H9 (cell line): ENCODE data around the gene SPATA2. TPM values are rescaled to one million over a fixed set of nuclear protein-coding genes. Genes with fewer than 3 reads are reported as not detected.

Source experiments
- DNase-seq: peaks from one replicate; pipeline ENCODE4 v3.0.0-alpha.2; 2017
- H2AFZ ChIP-seq: one replicate; pipeline ENCODE4 v1.6.1; 2013; ENCODE audit warnings: mild to moderate bottlenecking, low read length, control low read depth, moderate library complexity
- H2AK5ac ChIP-seq: 2 replicates; pipeline ENCODE4 v1.6.1; 2013; ENCODE audit warnings: low read length, control low read depth, mixed read lengths; ENCODE audit not compliant: insufficient read length
- H2BK120ac ChIP-seq: one replicate; pipeline ENCODE4 v1.6.1; 2013; ENCODE audit warnings: low read depth, mild to moderate bottlenecking, low read length, control low read depth, inconsistent platforms; ENCODE audit not compliant: poor library complexity, severe bottlenecking
- H2BK12ac ChIP-seq: 2 replicates; pipeline ENCODE4 v1.6.1; 2013; ENCODE audit warnings: low read length, control low read depth, mixed read lengths, low read depth; ENCODE audit not compliant: insufficient read length
- H2BK15ac ChIP-seq: 2 replicates; pipeline ENCODE4 v1.6.1; 2013; ENCODE audit warnings: low read depth, low read length, control low read depth
- H2BK20ac ChIP-seq: one replicate; pipeline ENCODE4 v1.6.1; 2013; ENCODE audit warnings: low read depth, mild to moderate bottlenecking, low read length, control low read depth, inconsistent platforms; ENCODE audit not compliant: poor library complexity, severe bottlenecking
- H2BK5ac ChIP-seq: 2 replicates; pipeline ENCODE4 v1.6.1; 2013; ENCODE audit warnings: low read length, control low read depth, mixed read lengths; ENCODE audit not compliant: insufficient read length
- H3K14ac ChIP-seq: 2 replicates; pipeline ENCODE4 v1.6.1; 2013; ENCODE audit warnings: low read length, control low read depth; ENCODE audit not compliant: insufficient read depth
- H3K18ac ChIP-seq: 2 replicates; pipeline ENCODE4 v1.6.1; 2013; ENCODE audit warnings: low read depth, mild to moderate bottlenecking, mixed read lengths, low read length, control low read depth; ENCODE audit not compliant: insufficient read length
- H3K23ac ChIP-seq: 2 replicates; pipeline ENCODE4 v1.6.1; 2013; ENCODE audit warnings: low read length, control low read depth, mixed read lengths, low read depth; ENCODE audit not compliant: insufficient read length
- H3K23me2 ChIP-seq: 2 replicates; pipeline ENCODE4 v1.6.1; 2013; ENCODE audit warnings: low read depth, mild to moderate bottlenecking, mixed read lengths, low read length, control low read depth; ENCODE audit not compliant: insufficient read length, poor library complexity, severe bottlenecking
- H3K27ac ChIP-seq: 2 replicates; pipeline ENCODE4 v1.5.1; 2013; ENCODE audit warnings: low read length, control low read depth, mixed read lengths, low read depth; ENCODE audit not compliant: insufficient read length
- H3K27me3 ChIP-seq: 2 replicates; pipeline ENCODE4 v1.6.1; 2013; ENCODE audit warnings: low read length, control low read depth, inconsistent platforms; ENCODE audit not compliant: insufficient read depth
- H3K4ac ChIP-seq: 2 replicates; pipeline ENCODE4 v1.6.1; 2013; ENCODE audit warnings: low read depth, mild to moderate bottlenecking, control low read depth, inconsistent platforms, low read length, moderate library complexity
- H3K4me1 ChIP-seq: 2 replicates; pipeline ENCODE4 v1.6.1; 2013; ENCODE audit warnings: low read length, control low read depth, inconsistent platforms; ENCODE audit not compliant: insufficient read depth
- H3K4me2 ChIP-seq: 2 replicates; pipeline ENCODE4 v1.6.1; 2013; ENCODE audit warnings: low read length, control low read depth, mixed read lengths; ENCODE audit not compliant: insufficient read length, insufficient read depth
- H3K56ac ChIP-seq: 2 replicates; pipeline ENCODE4 v1.6.1; 2013; ENCODE audit warnings: low read depth, mild to moderate bottlenecking, mixed read lengths, low read length, control low read depth; ENCODE audit not compliant: insufficient read length
- H3K79me1 ChIP-seq: 2 replicates; pipeline ENCODE4 v1.6.1; 2013; ENCODE audit warnings: low read depth, mild to moderate bottlenecking, moderate library complexity, low read length, control low read depth, inconsistent platforms; ENCODE audit not compliant: insufficient read depth, poor library complexity, severe bottlenecking
- H3K79me2 ChIP-seq: 2 replicates; pipeline ENCODE4 v1.6.1; 2013; ENCODE audit warnings: low read length, control low read depth, inconsistent platforms; ENCODE audit not compliant: insufficient read depth
- H3K9ac ChIP-seq: 2 replicates; pipeline ENCODE4 v1.6.1; 2013; ENCODE audit warnings: low read length, control low read depth, mixed read lengths; ENCODE audit not compliant: insufficient read length; ENCODE audit errors: extremely low read depth
- H3K9me3 ChIP-seq: one replicate; pipeline ENCODE4 v1.6.1; 2013; ENCODE audit warnings: low read depth, low read length, inconsistent platforms; ENCODE audit not compliant: control insufficient read depth
- H3T11ph ChIP-seq: one replicate; pipeline ENCODE4 v1.6.1; 2013; ENCODE audit warnings: mild to moderate bottlenecking, low read length, control low read depth, inconsistent platforms
- H4K20me1 ChIP-seq: one replicate; pipeline ENCODE4 v1.6.1; 2013; ENCODE audit not compliant: control insufficient read depth, insufficient read length, insufficient read depth
- H4K5ac ChIP-seq: 2 replicates; pipeline ENCODE4 v1.6.1; 2013; ENCODE audit warnings: low read depth, mild to moderate bottlenecking, mixed read lengths, low read length, control low read depth; ENCODE audit not compliant: insufficient read length
- H4K8ac ChIP-seq: replicated peaks from 2 replicates; pipeline ENCODE4 v1.6.1; 2013; ENCODE audit warnings: low read length, control low read depth, mixed read lengths, low read depth; ENCODE audit not compliant: insufficient read length
- H4K91ac ChIP-seq: 2 replicates; pipeline ENCODE4 v1.6.1; 2013; ENCODE audit warnings: low read depth, mild to moderate bottlenecking, moderate library complexity, mixed read lengths, low read length, control low read depth; ENCODE audit not compliant: insufficient read length
- H3K27ac Mint-ChIP-seq, 3 experiments: 2 replicates in 2 of 3; 3 replicates in 1 of 3; pipeline ENCODE4 v1.8.0; 2020 to 2021; ENCODE audit warnings: mixed read lengths in 3 of 3, mild to moderate bottlenecking in 1 of 3, moderate library complexity in 1 of 3
- H3K27me3 Mint-ChIP-seq: 2 replicates; pipeline ENCODE4 v1.8.0; 2021; ENCODE audit warnings: low read depth, mild to moderate bottlenecking, moderate library complexity, mixed read lengths
- H3K36me3 Mint-ChIP-seq, 3 experiments: 2 replicates in 2 of 3; 3 replicates in 1 of 3; pipeline ENCODE4 v1.8.0; 2020 to 2021; ENCODE audit warnings: low read depth in 3 of 3, mixed read lengths in 3 of 3; ENCODE audit not compliant: insufficient read depth in 1 of 3
- H3K4me1 Mint-ChIP-seq, 2 experiments: 2 replicates each; pipeline ENCODE4 v1.8.0; 2020; ENCODE audit warnings: mixed read lengths in 2 of 2
- H3K4me3 Mint-ChIP-seq, 2 experiments: 2 replicates in 1 of 2; 3 replicates in 1 of 2; pipeline ENCODE4 v1.8.0; 2020 to 2021; ENCODE audit warnings: mild to moderate bottlenecking in 2 of 2, mixed read lengths in 2 of 2, moderate library complexity in 1 of 2
- H3K9me3 Mint-ChIP-seq, 2 experiments: 2 replicates in 1 of 2; 3 replicates in 1 of 2; pipeline ENCODE4 v1.8.0; 2020; ENCODE audit warnings: mild to moderate bottlenecking in 2 of 2, mixed read lengths in 2 of 2, moderate library complexity in 1 of 2
- CTCF ChIP-seq: fragments of 200-600 bp; sonication (generic); conservative IDR thresholded peaks from 3 replicates; pipeline ENCODE4 v1.8.0; 2021; ENCODE audit warnings: antibody characterized with exemption, mild to moderate bottlenecking
- WGBS: extraction: QIAGEN DNeasy Blood & Tissue Kit; methylation state at CpG from one replicate; pipeline ENCODE4 v1.1.7; 2013; ENCODE audit warnings: missing lambda C conversion rate, low lambda C conversion rate, mixed read lengths; ENCODE audit not compliant: insufficient read length; ENCODE audit errors: extremely low coverage; 5-methylcytosine and 5-hydroxymethylcytosine counted together
- total RNA-seq: library from RNA; stranded (reverse); gene quantifications from 2 replicates; pipeline ENCODE4 v1.2.1, GENCODE V29; 2021

SPATA2 gene
- total RNA-seq, 1 experiment from 2014 or later, result 9.6 TPM

- Histone ChIP-seq H2BK120ac (no peak overlapping the region), H3K23me2 (no peaks in the 10 kb centered on the region), H4K8ac (no peak overlapping the region), H3K4ac (no peak overlapping the region), H4K20me1 (no peaks in the 10 kb centered on the region), H3K18ac (no peak overlapping the region), H2BK12ac (no peak overlapping the region), H2BK5ac (no peak overlapping the region), H3K14ac (no peak overlapping the region), H3K27me3 (no peaks in the 10 kb centered on the region), H2BK15ac (no peak overlapping the region), H2AFZ (no peak overlapping the region), H3K79me1 (no peaks in the 10 kb centered on the region), H3K9me3 (no peaks in the 10 kb centered on the region), H3T11ph (no peak overlapping the region), H3K4me1 (peaks cover 3% of the 10 kb centered on the region; the same call in 1 of the 2 replicates), H3K9ac (no peak overlapping the region), H4K91ac (no peak overlapping the region), H3K27ac (no peak overlapping the region), H4K5ac (no peak overlapping the region), H2BK20ac (no peak overlapping the region), H3K4me2 (no peak overlapping the region), H2AK5ac (no peak overlapping the region), H3K23ac (no peak overlapping the region), H3K56ac (no peak overlapping the region), H3K79me2 (no peaks in the 10 kb centered on the region)
- H3K27me3 Mint-ChIP-seq, result no peaks in the 10 kb centered on the region; the same call in 1 of the 2 replicates
- H3K4me1 Mint-ChIP-seq, result peaks cover 20 to 29% of the 10 kb centered on the region in 2 experiments
- peaks cover 0 to 9% (median 6%) of the 10 kb centered on the region in 3 experiments; a peak in 5 of 7 replicates for H3K36me3 Mint-ChIP-seq
- H3K9me3 Mint-ChIP-seq, result no peaks in the 10 kb centered on the region
- H3K4me3 Mint-ChIP-seq, result no peak overlapping the region
- TF ChIP-seq CTCF, result no peak
- DNase-seq, result no peak
- no CpG with 5 or more reads among the region's 2 CpGs for WGBS
- H3K27ac Mint-ChIP-seq, result no peak overlapping the region
Measured at GRCh38 chr20:49858076-49858585, 57.2 kb downstream of the SPATA2 start.
